ENCODE results near the gene RAP1GDS1.

Gene RAP1GDS1

DNA sequence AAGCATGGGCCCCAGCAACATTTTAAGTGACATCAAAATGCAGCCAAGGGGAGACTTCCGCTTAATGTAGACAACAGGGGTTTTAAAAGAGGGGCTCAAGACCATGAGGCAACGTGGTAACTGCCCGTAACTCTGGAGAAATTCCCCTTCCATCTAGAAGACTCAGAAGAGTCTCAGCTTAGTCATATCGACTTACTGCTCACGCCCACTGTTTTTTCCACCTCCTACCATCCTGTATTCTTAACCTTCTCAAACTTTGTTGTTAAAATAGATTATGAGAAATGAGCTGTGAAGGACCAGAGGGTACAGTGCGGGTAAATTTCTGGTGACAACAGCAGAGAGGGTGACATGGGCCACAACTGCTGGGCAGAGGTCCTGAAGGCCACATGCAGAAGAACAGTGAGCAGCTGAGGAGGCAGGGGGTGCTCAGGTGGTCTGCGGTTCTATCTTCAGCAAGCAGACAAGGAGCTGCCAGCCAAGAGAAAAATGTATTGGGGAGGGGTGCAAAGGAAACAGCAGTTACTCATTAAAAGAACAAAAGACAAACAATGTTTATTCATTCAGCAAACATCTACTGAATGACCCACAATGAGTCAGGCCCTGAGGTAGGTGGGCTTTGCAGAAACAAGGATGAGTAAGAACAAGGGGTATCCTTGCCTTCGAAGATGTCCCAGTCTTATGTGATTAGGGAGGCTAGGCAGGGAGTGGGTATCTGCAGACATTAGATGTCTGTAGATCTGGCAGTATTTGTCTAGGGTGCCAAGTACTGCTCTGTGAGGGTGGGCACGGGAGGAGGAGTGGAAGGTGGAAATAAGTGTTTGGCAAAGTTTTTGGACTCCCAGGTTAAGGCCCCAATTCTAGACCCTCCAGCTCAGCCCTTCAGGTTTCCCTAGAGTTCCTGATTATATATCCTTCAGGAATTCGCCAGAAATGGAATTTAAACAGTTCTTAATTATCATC lies 221.9 kb downstream of the RAP1GDS1 start:
- DNase-seq (ENCODE audit: low spot score) = no peak

DNA sequence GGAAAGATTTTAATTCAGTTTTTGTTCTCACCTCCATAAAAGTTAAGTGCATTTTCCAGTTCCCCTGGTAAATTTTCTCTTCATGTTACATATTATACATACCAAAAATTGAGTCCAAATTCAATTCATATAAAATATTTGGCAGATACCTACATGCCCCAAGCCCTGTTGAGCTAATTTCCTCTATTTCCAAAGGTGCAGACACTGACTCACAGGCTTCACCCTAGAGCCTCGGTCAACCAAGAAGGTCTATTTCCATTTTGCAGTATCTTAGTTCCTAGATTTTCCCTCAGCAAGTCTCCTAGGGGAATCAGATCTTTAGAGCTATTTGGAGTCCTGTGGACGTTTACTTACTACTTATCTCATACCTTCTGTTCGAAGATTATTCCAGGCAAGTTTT lies 222.8 kb downstream of the RAP1GDS1 start:
- no peak for DNase-seq (ENCODE audit: low spot score)

DNA sequence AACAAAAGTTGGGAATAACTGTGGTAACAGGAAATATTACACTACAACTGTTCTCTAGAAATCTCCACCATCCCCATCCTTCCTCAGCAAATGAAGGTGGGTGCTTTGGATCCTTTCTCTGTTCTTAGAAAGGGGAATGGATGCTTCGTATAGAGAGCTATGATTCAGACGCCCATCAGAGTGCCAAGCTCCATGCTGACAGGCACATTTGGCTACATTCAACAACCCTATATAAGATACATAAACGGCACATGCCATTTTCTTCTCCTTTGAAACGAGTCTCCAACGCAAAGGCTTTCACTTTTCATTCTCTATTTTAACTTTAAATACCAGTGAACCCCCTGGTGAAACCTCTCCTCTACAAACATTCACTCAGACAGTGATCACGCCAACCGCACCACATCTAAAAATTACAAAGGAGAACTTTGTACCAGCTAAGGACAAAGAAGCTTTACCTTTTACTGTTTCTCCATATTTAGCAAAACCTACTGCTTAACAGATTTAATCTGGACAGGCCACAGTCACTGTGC lies 224.7 kb downstream of the RAP1GDS1 start:
- DNase-seq (ENCODE audit: low spot score) = no peak

DNA sequence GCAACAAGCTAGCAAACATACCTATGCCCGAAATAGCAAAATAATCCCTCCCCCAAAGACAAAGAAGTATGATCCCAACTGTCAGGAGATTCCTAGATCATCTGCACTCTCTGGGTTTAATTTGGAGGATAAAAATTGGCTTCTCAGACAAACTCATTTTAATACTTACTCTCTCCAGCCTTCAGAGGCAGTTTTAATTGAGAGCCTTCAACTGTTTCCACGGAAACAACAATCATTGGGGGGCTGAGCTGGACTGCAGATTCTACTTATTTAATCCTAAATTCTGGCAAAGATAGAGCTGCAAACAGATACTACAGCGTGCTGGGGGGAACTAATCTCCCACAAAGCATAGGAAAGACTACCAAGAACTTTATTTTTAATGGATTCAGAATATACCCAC lies 229.1 kb downstream of the RAP1GDS1 start:
- no peak for DNase-seq (ENCODE audit: low spot score)

DNA sequence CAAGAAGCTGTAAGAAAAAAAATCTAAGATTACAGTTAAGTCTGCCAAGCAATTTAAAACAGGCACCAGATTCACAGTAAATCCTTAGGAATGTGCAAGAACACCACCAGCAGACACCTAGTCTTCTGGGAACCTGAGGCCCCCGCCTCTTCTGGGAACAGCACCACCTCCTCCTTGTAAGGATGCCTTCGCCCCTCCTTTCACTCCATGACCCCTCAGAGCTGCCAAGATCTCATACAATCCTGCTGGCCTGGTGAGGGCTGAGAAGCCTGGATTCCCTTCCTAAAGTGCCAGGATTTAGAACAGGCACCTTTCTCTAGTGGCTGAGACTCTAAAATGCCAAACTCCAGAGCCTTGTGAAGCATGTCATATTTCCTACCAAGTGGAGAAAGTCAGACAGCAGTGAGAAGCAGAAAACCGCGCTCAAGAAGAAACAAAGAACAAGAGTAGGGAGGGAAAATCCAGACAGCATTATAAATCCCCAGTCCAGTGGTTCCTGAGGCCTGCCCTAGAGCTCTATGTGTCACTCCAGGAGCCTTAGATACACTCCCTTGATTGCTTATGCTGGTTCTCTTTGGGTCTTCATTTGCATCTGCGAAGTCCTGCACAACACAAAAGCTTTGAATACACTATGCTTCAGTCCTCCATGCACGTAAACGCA lies 230.8 kb downstream of the RAP1GDS1 start:
- no peak for DNase-seq (ENCODE audit: low spot score)

GRCh38 chr4:98493296-98493695 lies 232.1 kb downstream of the RAP1GDS1 start:
- no peak for DNase-seq (ENCODE audit: low spot score)

Measured in CD4-positive, alpha-beta T cell treated with Interleukin-15 for 4 hours (primary cell).